GDM1 (cell line): ENCODE data around the gene DHX35.

ENCODE experiments used
- DNase-seq: peaks from one replicate; lab custom pipeline; 2025; lab: John Stamatoyannopoulos, UW

The DHX35 gene

GRCh38 chr20:39066471-39067242 is 104.5 kb downstream of the DHX35 start:
- no peak for DNase-seq

- no peak for DNase-seq
Measured at GRCh38 chr20:39067526-39068216, 105.5 kb downstream of the DHX35 start.

GRCh38 chr20:39069976-39070375 is 107.8 kb downstream of the DHX35 start:
- DNase-seq = no peak

- no peak for DNase-seq
Measured at GRCh38 chr20:39070484-39071231, 108.5 kb downstream of the DHX35 start.

- DNase-seq = no peak
Measured at GRCh38 chr20:39072132-39072531, 110.0 kb downstream of the DHX35 start.

GRCh38 chr20:39072653-39073052 is 110.5 kb downstream of the DHX35 start:
- no peak for DNase-seq

- no peak for DNase-seq
Measured at GRCh38 chr20:39075731-39076130, 113.6 kb downstream of the DHX35 start.

GRCh38 chr20:39076958-39077357 is 114.8 kb downstream of the DHX35 start:
- no peak for DNase-seq

GRCh38 chr20:39080326-39080725 is 118.2 kb downstream of the DHX35 start:
- DNase-seq = no peak

GRCh38 chr20:39081255-39081654 is 119.1 kb downstream of the DHX35 start:
- peak; percentile 40 for DNase-seq

GRCh38 chr20:39082622-39083398 is 120.7 kb downstream of the DHX35 start:
- no peak for DNase-seq

GRCh38 chr20:39083761-39084160 is 121.6 kb downstream of the DHX35 start:
- DNase-seq = no peak

GRCh38 chr20:39089029-39089428 is 126.9 kb downstream of the DHX35 start:
- DNase-seq = no peak
